Stimulated activated CD8-positive, alpha-beta memory T cell treated with anti-CD3 and anti-CD28 coated beads, Interleukin-4, amount 100 ng/mL, for 4 hours (primary cell): ENCODE results near the gene NRIP2.

Experiments
- DNase-seq, 2 donors: peaks; one replicate each; pipeline ENCODE4 v3.0.0-alpha.2; 2020; ENCODE audit warnings: low read depth in 2 of 2, low spot score in 1 of 2

NRIP2 gene

GRCh38 chr12:2776129-2776806, 58.6 kb downstream of the NRIP2 start:
- DNase-seq, result no peak

DNA sequence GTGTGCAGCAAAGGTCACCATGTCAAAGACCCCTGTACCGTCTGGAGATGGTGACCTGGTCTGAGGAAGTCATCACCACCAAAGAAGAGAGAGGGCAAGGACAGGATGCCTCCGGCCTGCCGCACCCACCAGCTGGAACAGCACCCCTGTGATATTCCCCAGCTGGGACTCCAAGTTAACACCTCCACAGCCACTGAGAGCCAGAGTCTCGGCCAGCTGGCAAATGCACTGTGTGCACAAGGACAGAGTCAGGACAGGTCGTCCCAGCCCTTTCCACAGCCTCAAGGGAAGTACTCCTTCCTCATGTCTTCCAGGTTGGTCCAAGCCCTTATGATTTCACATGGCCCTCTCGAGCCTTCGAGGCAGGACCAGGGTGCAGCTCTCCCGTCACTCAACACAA, 59.4 kb downstream of the NRIP2 start:
- DNase-seq, result no peak
